GDM1 (cell line): ENCODE results near the gene ACAD9.
"Not testable (repeated sequence)": the region's sequence is repeated elsewhere in the genome, so short reads cannot be mapped to it uniquely, and the experiment has no call there.

ENCODE experiments used
- DNase-seq: peaks from one replicate; lab custom pipeline; 2025; lab: John Stamatoyannopoulos, UW

ACAD9 gene

GRCh38 chr3:128861491-128861890, 17.9 kb upstream of the ACAD9 start:
- DNase-seq = no peak

- no peak for DNase-seq
These were observed 15.9 kb upstream of the ACAD9 start for GRCh38 chr3:128863560-128863959.

- peak; percentile 15 for DNase-seq
These were observed 15.0 kb upstream of the ACAD9 start for GRCh38 chr3:128864351-128864811.

- DNase-seq = not testable (repeated sequence)
These were observed 14.3 kb upstream of the ACAD9 start for GRCh38 chr3:128864849-128865804.

GRCh38 chr3:128867200-128868125, 12.0 kb upstream of the ACAD9 start:
- no peak for DNase-seq

- DNase-seq = no peak
These were observed 9.1 kb upstream of the ACAD9 start for GRCh38 chr3:128870347-128870746.

GRCh38 chr3:128872282-128872681, 7.1 kb upstream of the ACAD9 start:
- no peak for DNase-seq

GRCh38 chr3:128872744-128873143, 6.7 kb upstream of the ACAD9 start:
- DNase-seq = no peak

GRCh38 chr3:128873244-128874022, 6.0 kb upstream of the ACAD9 start:
- no peak for DNase-seq

- no peak for DNase-seq
These were observed 4.8 kb upstream of the ACAD9 start for GRCh38 chr3:128874481-128875180.

GRCh38 chr3:128875556-128876120, 3.8 kb upstream of the ACAD9 start:
- peak; percentile 42 for DNase-seq

- DNase-seq = no peak
These were observed 1.4 kb upstream of the ACAD9 start for GRCh38 chr3:128878011-128878457.

- no peak for DNase-seq
These were observed 780 bp upstream of the ACAD9 start for GRCh38 chr3:128878556-128879124.

GRCh38 chr3:128879991-128880390, 571 bp downstream of the ACAD9 start:
- no peak for DNase-seq

- DNase-seq = not testable (repeated sequence)
These were observed 1.0 kb downstream of the ACAD9 start for GRCh38 chr3:128880455-128880854.

GRCh38 chr3:128881576-128881975, 2.2 kb downstream of the ACAD9 start:
- DNase-seq = no peak

- no peak for DNase-seq
These were observed 3.3 kb downstream of the ACAD9 start for GRCh38 chr3:128882719-128883118.

GRCh38 chr3:128884992-128885391, 5.6 kb downstream of the ACAD9 start:
- DNase-seq = no peak

GRCh38 chr3:128889139-128889894, 9.9 kb downstream of the ACAD9 start:
- no peak for DNase-seq
